OCI-LY3 (cell line): Measurements from ENCODE around the gene CTNNA1.

Experiments
- H2AFZ ChIP-seq: fragments of 200-600, 300-600 bp; shearing (Covaris generic); 2 replicates; pipeline ENCODE4 v1.6.0; 2014; ENCODE audit warnings: antibody characterized with exemption, low read depth, low read length
- H3K27ac ChIP-seq: fragments of 200-600, 300-600 bp; sonication (generic); 2 replicates; pipeline ENCODE4 v1.5.1; 2014; ENCODE audit warnings: mild to moderate bottlenecking, low read length, moderate library complexity, mixed read lengths
- H3K27me3 ChIP-seq: fragments of 200-600, 300-600 bp; sonication (generic); 2 replicates; pipeline ENCODE4 v1.6.1; 2014; ENCODE audit warnings: low read depth, low read length, mixed read lengths
- H3K36me3 ChIP-seq: fragments of 200-600, 300-600 bp; sonication (generic); replicated peaks from 2 replicates; pipeline ENCODE3; 2014; ENCODE audit warnings: low read depth, low read length, mixed read lengths
- H3K4me1 ChIP-seq: fragments of 300-600, 200-600 bp; sonication (generic); 2 replicates; pipeline ENCODE4 v1.6.1; 2014; ENCODE audit warnings: low read length, mixed read lengths
- H3K4me2 ChIP-seq: fragments of 200-600, 300-600 bp; sonication (generic); 2 replicates; pipeline ENCODE4 v1.6.1; 2014; ENCODE audit warnings: low read length, mixed read lengths
- H3K4me3 ChIP-seq: fragments of 300-600, 200-600 bp; sonication (generic); 2 replicates; pipeline ENCODE4 v1.5.1; 2014; ENCODE audit warnings: antibody characterized with exemption, mild to moderate bottlenecking, low read length, moderate library complexity
- H3K79me2 ChIP-seq: fragments of 300-600, 200-600 bp; shearing (Covaris generic); 2 replicates; pipeline ENCODE4 v1.6.1; 2014; ENCODE audit warnings: mild to moderate bottlenecking, low read length, mixed read lengths
- H3K9ac ChIP-seq: fragments of 300-600, 200-600 bp; shearing (Covaris generic); 2 replicates; pipeline ENCODE4 v1.6.0; 2014; ENCODE audit warnings: mild to moderate bottlenecking, low read length, moderate library complexity
- H3K9me3 ChIP-seq: fragments of 200-600, 300-600 bp; shearing (Covaris generic); 2 replicates; pipeline ENCODE4 v1.6.1; 2014; ENCODE audit warnings: low read length, mixed read lengths; ENCODE audit not compliant: insufficient read depth
- H4K20me1 ChIP-seq: fragments of 200-600, 300-600 bp; sonication (generic); 2 replicates; pipeline ENCODE4 v1.6.1; 2016; ENCODE audit warnings: low read length, mixed read lengths; ENCODE audit not compliant: insufficient read depth
- CTCF ChIP-seq: fragments of 200-600, 300-600 bp; sonication (generic); IDR thresholded peaks from 2 replicates; pipeline ENCODE4 v1.5.1; 2014; ENCODE audit warnings: antibody characterized with exemption, low read length, low read depth
- EZH2phosphoT487 ChIP-seq: fragments of 200-600 bp; shearing (Covaris generic); IDR thresholded peaks from 2 replicates; pipeline ENCODE4 v1.6.1; 2018; ENCODE audit warnings: antibody characterized with exemption, mixed run types, low read depth

CTNNA1 gene

GRCh38 chr5:138711811-138712210, 41.4 kb upstream of the CTNNA1 start:
- Histone ChIP-seq H3K9me3 (no peaks in the 10 kb centered on the region), H3K36me3 (no peaks in the 10 kb centered on the region), H3K79me2 (no peaks in the 10 kb centered on the region), H2AFZ (no peak overlapping the region), H3K4me3 (no peak overlapping the region), H3K27me3 (no peaks in the 10 kb centered on the region), H3K4me1 (peaks cover 14% of the 10 kb centered on the region), H3K4me2 (no peak overlapping the region), H3K9ac (no peak overlapping the region), H4K20me1 (no peaks in the 10 kb centered on the region), H3K27ac (no peak overlapping the region)
- TF ChIP-seq EZH2phosphoT487 = no peak
- TF ChIP-seq CTCF = no peak

GRCh38 chr5:138712324-138712723, 40.9 kb upstream of the CTNNA1 start:
- H3K9ac ChIP-seq = no peak overlapping the region
- no peak overlapping the region for H3K4me2 ChIP-seq
- H3K79me2 ChIP-seq = no peaks in the 10 kb centered on the region
- H2AFZ ChIP-seq = no peak overlapping the region
- H3K27me3 ChIP-seq = no peaks in the 10 kb centered on the region
- no peak overlapping the region for H3K27ac ChIP-seq
- H3K4me1 ChIP-seq = peaks cover 18% of the 10 kb centered on the region
- H3K4me3 ChIP-seq = no peak overlapping the region
- no peaks in the 10 kb centered on the region for H4K20me1 ChIP-seq
- H3K9me3 ChIP-seq = no peaks in the 10 kb centered on the region
- TF ChIP-seq CTCF (no peak), EZH2phosphoT487 (no peak)
- no peaks in the 10 kb centered on the region for H3K36me3 ChIP-seq

GRCh38 chr5:138712791-138713190, 40.4 kb upstream of the CTNNA1 start:
- no peaks in the 10 kb centered on the region for H3K9me3 ChIP-seq
- H3K9ac ChIP-seq = no peak overlapping the region
- H3K4me1 ChIP-seq = peaks cover 18% of the 10 kb centered on the region
- no peaks in the 10 kb centered on the region for H4K20me1 ChIP-seq
- H3K27me3 ChIP-seq = no peaks in the 10 kb centered on the region
- no peak overlapping the region for H3K4me2 ChIP-seq
- no peak overlapping the region for H2AFZ ChIP-seq
- no peaks in the 10 kb centered on the region for H3K79me2 ChIP-seq
- no peak overlapping the region for H3K27ac ChIP-seq
- TF ChIP-seq CTCF = no peak
- no peak for TF ChIP-seq EZH2phosphoT487
- H3K4me3 ChIP-seq = no peak overlapping the region
- H3K36me3 ChIP-seq = no peaks in the 10 kb centered on the region

GRCh38 chr5:138713247-138713646, 40.0 kb upstream of the CTNNA1 start:
- TF ChIP-seq CTCF (no peak), EZH2phosphoT487 (no peak)
- no peaks in the 10 kb centered on the region for H4K20me1 ChIP-seq
- H3K27ac ChIP-seq = no peak overlapping the region
- peaks cover 18% of the 10 kb centered on the region for H3K4me1 ChIP-seq
- H3K9ac ChIP-seq = no peak overlapping the region
- no peaks in the 10 kb centered on the region for H3K27me3 ChIP-seq
- no peaks in the 10 kb centered on the region for H3K36me3 ChIP-seq
- no peak overlapping the region for H3K4me3 ChIP-seq
- no peaks in the 10 kb centered on the region for H3K9me3 ChIP-seq
- H2AFZ ChIP-seq = no peak overlapping the region
- no peaks in the 10 kb centered on the region for H3K79me2 ChIP-seq
- H3K4me2 ChIP-seq = no peak overlapping the region
